Epithelial cell of proximal tubule (primary cell): ENCODE data around the gene ABCB1. TPM values are rescaled to one million over a fixed set of nuclear protein-coding genes. Genes with fewer than 3 reads are reported as not detected.

Source experiments
- DNase-seq: peaks from one replicate; pipeline ENCODE4 v3.0.0-alpha.2; 2011; ENCODE audit warnings: low read depth
- H3K4me3 ChIP-seq: 2 replicates; pipeline ENCODE4 v1.5.1; 2011; ENCODE audit warnings: low read depth, mild to moderate bottlenecking, low read length
- total RNA-seq: library from RNA; depleted of rRNA; stranded (reverse); fragments of >200 nt; gene quantifications from 2 replicates; pipeline ENCODE4 v1.2.3, GENCODE V29; 2015
- TF ChIP-seq, protein P1 (sequence below): conservative IDR thresholded peaks from 2 replicates; pipeline ENCODE4 v1.5.1; 2012; ENCODE audit warnings: low read depth, mild to moderate bottlenecking, low read length

ABCB1 gene
- 9.3 and 13.3 TPM in 2 replicates for total RNA-seq

DNA sequence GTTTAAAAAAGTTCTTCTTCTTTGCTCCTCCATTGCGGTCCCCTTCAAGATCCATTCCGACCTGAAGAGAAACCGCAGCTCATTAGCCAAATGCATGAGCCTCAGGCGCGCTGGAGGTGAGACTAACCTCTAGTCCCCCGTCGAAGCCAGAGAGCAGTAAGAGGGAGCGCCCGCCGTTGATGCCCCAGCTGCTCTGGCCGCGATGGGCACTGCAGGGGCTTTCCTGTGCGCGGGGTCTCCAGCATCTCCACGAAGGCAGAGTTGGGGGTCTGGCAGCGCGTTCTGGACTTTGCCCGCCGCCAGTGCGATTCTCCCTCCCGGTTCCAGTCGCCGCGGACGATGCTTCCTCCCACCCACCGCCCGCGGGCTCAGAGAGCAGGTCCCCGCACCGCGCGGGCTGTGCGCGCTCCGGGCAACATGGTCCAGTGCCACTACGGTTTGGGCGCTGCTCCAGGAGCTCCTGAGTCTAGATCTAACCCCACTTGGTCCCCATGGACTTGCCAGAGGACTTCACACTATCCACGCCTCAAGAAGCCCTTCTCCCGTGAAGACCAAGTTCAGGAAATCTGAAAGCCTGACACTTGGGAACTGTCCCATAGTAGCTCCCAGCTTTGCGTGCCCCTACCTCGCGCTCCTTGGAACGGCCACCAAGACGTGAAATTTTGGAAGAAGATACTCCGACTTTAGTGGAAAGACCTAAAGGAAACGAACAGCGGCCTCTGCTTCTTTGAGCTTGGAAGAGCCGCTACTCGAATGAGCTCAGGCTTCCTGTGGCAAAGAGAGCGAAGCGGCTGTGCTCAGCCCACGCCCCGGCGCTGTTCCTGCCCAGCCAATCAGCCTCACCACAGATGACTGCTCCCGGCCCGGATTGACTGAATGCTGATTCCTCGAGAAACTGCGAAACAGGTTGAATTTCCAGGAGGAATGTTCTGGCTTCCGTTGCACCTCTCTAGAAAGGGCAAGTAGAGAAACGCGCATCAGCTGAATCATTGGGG lies at the start of gene ABCB1:
Gene ABCB1 (minus strand): TSS at position 755 of the 995 bp plus-strand sequence. CDS start 700 bp downstream, at position 55.
- DNase-seq, result peak; percentile 56
- TF ChIP-seq, protein P1, sequence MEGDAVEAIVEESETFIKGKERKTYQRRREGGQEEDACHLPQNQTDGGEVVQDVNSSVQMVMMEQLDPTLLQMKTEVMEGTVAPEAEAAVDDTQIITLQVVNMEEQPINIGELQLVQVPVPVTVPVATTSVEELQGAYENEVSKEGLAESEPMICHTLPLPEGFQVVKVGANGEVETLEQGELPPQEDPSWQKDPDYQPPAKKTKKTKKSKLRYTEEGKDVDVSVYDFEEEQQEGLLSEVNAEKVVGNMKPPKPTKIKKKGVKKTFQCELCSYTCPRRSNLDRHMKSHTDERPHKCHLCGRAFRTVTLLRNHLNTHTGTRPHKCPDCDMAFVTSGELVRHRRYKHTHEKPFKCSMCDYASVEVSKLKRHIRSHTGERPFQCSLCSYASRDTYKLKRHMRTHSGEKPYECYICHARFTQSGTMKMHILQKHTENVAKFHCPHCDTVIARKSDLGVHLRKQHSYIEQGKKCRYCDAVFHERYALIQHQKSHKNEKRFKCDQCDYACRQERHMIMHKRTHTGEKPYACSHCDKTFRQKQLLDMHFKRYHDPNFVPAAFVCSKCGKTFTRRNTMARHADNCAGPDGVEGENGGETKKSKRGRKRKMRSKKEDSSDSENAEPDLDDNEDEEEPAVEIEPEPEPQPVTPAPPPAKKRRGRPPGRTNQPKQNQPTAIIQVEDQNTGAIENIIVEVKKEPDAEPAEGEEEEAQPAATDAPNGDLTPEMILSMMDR, result no peak
- H3K4me3 ChIP-seq, result peak within 1 kb of the TSS; percentile 77

DNA sequence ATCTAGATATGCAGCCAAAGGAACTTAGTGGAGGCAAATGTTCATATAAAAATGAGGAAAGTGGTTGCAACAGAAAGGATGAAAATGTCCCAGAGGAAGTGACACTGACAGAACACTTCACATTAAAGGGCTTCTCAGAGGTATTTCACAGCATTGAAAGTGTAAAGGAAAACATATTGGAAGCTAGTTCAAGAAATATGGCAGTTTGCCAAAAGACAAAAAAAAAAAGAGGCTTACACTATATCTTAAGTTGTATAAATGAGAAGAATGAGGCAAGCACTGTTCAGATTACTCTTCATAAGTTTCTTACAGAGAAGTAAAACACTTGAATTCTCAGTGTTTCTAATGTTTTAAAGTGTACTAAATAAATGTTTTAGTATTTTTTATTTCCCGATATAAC lies 47.6 kb upstream of the ABCB1 start:
- TF ChIP-seq, protein P1, result no peak
- DNase-seq, result no peak
- H3K4me3 ChIP-seq, result no peak overlapping the region

DNA sequence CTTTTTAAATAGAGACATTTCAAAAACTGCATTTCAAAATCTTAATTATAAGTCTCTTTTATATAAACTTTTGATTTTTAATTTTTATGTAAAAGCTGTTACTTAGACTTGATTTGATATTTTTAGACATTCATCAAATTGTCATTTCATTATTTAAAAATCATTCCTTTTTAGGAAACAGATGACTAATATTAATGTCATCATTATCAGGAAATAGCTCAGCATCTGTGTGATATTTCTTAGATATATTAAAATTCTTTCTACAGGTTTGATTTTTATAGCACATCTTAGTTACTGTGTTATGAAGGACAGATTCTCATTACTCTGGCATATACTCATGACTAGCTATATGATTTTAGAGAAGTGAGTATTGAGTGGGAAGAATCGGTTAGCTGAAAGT lies 44.8 kb upstream of the ABCB1 start:
- TF ChIP-seq, protein P1, result no peak
- no peak overlapping the region for H3K4me3 ChIP-seq
- DNase-seq, result no peak

DNA sequence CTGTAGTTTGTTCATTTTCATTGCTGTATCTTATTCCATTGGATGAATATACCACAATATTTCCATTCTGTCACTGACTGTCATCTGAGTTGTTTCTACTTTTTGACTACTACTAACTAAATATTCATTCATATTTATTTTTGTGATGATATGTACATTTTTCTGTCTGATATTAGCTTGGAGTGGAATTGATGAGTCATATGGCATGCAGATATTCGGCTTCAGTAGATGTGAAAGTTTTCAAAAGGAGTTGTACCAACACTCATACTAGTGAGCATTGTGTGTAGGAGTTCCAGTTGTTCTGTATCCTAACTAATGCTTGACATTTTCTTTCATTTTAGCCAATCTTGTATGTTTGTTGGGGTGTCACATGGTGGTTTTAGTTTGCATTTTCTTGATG lies 35.2 kb upstream of the ABCB1 start:
- no peak for DNase-seq
- TF ChIP-seq, protein P1, result no peak
- no peak overlapping the region for H3K4me3 ChIP-seq

DNA sequence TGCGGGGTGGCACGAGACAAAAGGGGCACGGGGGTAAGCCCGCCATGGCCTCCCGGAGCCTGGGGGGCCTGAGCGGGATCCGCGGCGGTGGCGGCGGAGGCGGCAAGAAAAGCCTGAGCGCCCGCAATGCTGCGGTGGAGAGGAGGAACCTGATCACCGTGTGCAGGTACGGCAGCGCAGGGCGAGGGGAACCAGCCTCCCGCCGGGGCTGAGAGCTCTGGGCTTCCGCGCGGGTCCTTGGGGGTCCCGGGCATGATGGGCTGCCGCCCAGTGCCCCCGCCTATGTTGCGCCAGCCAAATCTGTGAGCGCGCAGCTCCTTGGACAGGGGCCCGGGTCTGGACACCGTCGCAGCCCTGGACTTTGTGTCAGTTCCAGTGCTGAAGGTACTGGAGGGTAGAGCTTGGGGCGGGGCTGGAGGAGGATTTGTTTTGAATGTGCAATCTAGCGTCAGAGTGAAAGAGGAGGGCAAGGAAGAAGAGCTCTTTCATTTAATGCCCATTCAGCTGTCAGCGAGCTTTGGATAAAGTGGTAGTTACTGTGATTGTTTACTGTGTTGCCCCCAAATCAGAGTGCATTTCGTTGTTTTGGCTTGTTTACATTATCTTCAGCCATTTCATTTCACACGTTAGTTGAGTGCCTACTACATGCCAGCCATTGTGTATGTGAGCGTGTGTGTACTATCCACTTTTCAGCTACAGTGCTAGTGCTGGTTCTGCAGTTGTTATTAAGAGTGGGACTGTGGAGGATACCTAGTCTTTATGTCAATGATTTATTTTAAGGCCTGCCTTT lies 28.3 kb upstream of the ABCB1 start:
- TF ChIP-seq, protein P1, result no peak
- DNase-seq, result peak; percentile 37
- peak overlapping the region; percentile 87 for H3K4me3 ChIP-seq

DNA sequence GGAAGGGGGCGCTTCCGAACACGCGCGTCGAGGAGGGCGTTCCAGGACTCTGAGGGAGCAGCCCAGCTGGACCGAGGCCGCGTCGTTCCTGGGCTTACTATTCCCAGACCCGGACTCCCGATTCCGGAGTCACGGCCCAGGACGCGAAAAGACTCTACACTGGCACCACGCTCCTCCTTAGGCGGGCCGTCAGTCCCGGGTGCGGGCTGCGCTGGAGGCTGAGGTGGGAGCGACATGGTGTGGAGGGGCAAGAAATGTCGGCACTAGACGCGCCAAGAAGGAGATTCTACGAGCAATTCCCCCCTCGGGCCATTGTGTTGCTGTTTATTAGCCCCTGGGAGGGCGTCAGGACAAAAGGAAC lies 26.9 kb upstream of the ABCB1 start:
- peak overlapping the region; percentile 87 for H3K4me3 ChIP-seq
- DNase-seq, result no peak
- TF ChIP-seq, protein P1, result peak; percentile 8
